Measurements from ENCODE around the gene MROH2B. TPM values are rescaled to one million over a fixed set of nuclear protein-coding genes. Genes with fewer than 3 reads are reported as not detected.

MROH2B gene
- total RNA-seq, 1 donor, result not detected

DNA sequence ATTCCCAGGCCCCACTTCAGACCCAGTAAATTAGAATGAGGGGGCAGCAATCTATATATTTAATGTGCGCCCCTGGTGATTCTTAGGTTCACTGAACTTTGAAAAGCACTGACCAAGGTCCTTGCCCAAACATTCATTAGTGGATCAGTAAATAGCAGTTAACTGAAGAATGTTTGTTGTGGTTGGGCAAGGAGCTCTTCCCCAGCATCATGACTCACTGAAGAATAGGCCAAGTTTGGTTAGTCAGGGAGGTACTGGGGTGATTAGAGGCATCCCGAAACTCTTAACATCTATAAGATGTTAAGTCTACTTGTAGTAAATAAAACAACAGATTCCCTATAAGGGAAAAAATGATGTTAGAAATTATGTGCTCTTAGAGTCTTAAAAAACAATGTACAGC, 833 bp upstream of the MROH2B start:
- peak; percentile 22 for DNase-seq (ENCODE audit: low read depth)
- H3K4me3 ChIP-seq (ENCODE audit: low read depth, low read length), result no peak overlapping the region
- TF ChIP-seq, protein P1, sequence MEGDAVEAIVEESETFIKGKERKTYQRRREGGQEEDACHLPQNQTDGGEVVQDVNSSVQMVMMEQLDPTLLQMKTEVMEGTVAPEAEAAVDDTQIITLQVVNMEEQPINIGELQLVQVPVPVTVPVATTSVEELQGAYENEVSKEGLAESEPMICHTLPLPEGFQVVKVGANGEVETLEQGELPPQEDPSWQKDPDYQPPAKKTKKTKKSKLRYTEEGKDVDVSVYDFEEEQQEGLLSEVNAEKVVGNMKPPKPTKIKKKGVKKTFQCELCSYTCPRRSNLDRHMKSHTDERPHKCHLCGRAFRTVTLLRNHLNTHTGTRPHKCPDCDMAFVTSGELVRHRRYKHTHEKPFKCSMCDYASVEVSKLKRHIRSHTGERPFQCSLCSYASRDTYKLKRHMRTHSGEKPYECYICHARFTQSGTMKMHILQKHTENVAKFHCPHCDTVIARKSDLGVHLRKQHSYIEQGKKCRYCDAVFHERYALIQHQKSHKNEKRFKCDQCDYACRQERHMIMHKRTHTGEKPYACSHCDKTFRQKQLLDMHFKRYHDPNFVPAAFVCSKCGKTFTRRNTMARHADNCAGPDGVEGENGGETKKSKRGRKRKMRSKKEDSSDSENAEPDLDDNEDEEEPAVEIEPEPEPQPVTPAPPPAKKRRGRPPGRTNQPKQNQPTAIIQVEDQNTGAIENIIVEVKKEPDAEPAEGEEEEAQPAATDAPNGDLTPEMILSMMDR (IDR thresholded peaks at IDR 0.05; ENCODE audit: insufficient read depth, low read depth, low read length), result no peak

DNA sequence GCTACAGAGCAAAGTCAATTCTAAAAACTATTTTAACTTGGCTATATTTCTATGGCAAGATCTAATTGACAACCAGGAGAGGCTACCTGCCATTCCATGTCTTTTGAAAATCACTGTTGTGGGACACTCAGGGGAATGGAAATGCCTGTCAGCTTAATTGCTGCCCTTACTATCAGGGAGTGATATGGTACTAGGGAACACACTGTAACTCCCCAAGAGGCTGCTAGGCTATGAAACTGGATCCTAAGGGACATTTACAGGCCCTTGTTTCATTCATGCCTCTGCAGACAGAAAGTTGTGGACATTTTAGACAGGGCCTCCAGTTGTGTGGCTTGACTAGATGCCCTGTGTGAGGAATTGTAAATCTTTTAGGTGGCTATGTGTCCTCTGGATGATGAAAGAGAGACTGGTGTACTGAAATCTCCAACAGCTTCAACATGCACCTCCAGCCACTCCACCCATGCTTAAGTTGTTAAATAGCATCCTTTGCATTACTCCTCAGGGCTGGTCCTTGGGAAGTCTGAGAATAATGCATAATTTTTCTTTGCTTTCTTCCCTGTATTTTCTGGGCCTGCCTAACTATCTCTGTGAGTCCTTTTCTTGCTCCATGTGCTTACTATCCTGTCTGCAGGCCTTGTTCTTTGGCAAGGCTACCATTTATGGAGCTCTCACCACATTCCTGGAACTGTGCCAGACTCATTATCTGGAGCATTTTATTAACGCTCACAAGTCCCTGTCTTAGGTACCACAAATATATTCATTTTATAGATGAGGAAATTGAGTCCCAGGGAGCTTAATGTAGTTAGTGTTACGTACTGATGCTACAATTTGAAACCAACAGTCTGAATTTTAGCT, 3.2 kb downstream of the MROH2B start:
- TF ChIP-seq, protein P1 (IDR thresholded peaks at IDR 0.05; ENCODE audit: insufficient read depth, low read depth, low read length), result no peak
- no peak for DNase-seq (ENCODE audit: low read depth)
- H3K4me3 ChIP-seq (ENCODE audit: low read depth, low read length), result no peak overlapping the region

DNA sequence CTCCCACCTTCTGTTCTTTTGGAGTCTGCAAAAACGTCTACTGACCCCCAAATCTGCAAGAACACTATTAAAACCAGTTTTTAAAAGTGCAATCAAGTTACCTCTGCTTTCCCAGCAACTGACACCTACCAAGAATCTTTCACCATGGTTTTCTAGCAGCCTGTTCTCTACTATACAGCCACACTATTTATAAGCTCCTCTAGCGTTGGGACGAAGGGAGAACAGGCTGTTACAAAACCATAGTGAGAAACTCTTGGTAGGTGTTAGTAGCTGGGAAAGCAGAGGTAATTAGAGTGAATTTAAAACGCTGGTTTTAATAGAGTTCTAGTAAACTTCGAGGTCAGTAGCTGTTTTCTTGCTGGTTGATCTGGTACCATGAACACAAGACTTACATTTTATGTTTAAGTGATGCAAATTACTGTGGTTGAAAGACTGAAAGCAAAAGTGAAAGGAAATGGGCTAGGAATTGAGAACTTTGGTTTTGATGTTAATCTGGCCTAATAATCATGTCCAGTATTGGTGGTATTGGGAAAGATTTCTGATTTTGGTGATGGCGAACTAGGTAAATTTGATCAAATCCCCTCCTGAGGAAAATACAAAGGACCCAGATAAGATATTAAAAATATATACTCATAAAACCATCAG, 5.3 kb downstream of the MROH2B start:
- no peak for DNase-seq (ENCODE audit: low read depth)
- no peak overlapping the region for H3K4me3 ChIP-seq (ENCODE audit: low read depth, low read length)
- TF ChIP-seq, protein P1 (IDR thresholded peaks at IDR 0.05; ENCODE audit: insufficient read depth, low read depth, low read length), result no peak

DNA sequence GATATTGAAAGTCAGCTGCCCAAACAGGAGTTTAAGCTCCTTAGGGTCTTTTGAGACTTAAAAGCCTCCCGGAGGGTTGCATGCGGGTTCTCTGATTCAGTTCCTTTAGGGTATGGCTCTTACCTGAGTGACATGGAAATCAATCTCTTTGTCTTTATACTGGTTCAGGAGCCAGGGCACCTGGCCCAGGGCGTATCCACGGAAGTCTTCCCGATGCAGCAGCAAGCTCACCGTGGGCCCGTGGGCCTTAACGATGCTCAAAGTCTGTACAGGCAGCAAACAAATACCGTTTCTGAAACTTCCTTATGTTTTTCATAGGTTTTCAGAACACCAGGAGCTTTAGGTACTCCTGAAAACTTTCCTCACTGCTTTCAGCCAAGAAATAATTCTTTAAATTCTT, 13.2 kb downstream of the MROH2B start:
- no peak for DNase-seq (ENCODE audit: low read depth)
- H3K4me3 ChIP-seq (ENCODE audit: low read depth, low read length), result no peak overlapping the region
- TF ChIP-seq, protein P1 (IDR thresholded peaks at IDR 0.05; ENCODE audit: insufficient read depth, low read depth, low read length), result no peak

DNA sequence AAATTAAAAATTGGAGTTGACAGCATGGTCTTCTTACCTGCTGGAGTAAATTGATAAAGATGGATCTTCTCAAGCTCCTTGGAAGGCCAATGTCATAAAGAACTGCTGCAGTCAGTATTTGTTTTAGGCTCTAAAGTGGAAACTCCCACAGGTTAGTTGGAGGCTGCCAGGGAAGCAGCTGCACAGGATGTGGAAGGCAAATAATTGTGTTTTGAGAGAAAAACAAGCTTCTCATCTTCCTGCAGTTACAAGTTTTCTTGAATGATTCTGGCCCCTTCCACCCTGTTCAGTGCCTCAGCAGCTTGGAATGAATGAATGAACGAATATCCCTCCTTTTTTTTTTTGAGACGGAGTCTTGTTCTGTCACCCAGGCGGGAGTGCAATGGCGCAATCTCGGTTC, 13.9 kb downstream of the MROH2B start:
- no peak overlapping the region for H3K4me3 ChIP-seq (ENCODE audit: low read depth, low read length)
- TF ChIP-seq, protein P1 (IDR thresholded peaks at IDR 0.05; ENCODE audit: insufficient read depth, low read depth, low read length), result no peak
- DNase-seq (ENCODE audit: low read depth), result no peak

DNA sequence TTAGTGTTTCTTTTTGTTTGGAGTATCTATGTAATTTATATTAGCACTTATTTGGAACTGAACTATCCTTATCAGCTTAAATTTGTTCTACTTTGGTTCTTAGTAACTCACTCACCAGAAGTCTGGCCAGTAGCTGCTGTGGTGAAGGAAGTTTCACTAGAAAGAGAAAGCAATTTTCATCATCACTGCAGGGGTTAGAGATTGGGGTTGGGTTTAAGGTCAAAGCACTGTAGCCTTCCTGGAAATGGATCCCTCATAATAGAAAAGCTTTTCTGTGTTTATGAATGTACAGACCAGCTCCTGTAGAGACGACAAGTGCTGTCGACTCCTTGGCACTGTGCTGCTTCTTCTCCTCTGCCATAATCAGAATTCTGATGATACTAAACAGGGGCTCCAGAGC, 22.2 kb downstream of the MROH2B start:
- TF ChIP-seq, protein P1 (IDR thresholded peaks at IDR 0.05; ENCODE audit: insufficient read depth, low read depth, low read length), result no peak
- no peak overlapping the region for H3K4me3 ChIP-seq (ENCODE audit: low read depth, low read length)
- no peak for DNase-seq (ENCODE audit: low read depth)

Data from fibroblast of villous mesenchyme (primary cell).